Tongue (tissue), 2 donors: ENCODE data around the gene SNPH. TPM values are rescaled to one million over a fixed set of nuclear protein-coding genes. Genes with fewer than 3 reads are reported as not detected.

Experiments
- DNase-seq: peaks from one replicate; pipeline ENCODE4 v3.0.0-alpha.2; 2015
- total RNA-seq: library from RNA; depleted of rRNA; stranded (reverse); fragments of >200 nt; gene quantifications from one replicate; pipeline ENCODE4 v1.2.3, GENCODE V29; 2014

Gene SNPH
- total RNA-seq, 1 donor from 2014 or later = 5.7 TPM

- no peak for DNase-seq
Measured at GRCh38 chr20:1307571-1307971, 41.5 kb downstream of the SNPH start.

DNA sequence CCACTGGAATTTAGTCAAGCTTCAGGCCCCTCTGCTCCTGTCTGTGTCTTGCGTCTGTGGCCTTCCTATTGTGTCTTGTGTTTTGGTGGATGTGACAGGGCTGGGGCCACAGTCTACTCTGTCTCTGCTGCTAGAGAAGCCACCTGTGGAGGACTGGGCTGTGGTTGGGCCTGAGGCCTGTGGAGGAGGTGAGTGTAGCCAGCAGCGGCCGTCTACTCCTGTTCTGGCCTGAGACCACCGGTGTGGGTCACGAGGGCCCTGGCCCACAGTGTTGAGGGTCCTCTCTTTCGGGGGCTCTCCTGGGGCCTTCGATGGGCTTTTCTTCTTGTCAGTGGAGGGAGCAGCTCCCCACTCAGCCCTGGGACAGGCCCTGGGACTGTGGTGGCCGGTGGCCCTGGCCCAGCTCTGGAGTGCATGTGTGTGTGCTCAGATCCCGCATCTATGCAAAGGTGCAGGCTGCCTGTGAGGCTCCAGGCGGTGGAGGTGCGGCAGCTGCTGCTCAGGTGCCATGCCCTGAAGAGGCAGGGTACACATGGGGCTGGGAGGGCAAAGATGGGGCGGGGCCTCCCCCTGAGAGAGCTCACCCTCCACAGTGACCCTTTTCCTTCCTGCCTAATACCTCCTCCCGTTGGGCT lies 42.1 kb downstream of the SNPH start:
- no peak for DNase-seq

DNA sequence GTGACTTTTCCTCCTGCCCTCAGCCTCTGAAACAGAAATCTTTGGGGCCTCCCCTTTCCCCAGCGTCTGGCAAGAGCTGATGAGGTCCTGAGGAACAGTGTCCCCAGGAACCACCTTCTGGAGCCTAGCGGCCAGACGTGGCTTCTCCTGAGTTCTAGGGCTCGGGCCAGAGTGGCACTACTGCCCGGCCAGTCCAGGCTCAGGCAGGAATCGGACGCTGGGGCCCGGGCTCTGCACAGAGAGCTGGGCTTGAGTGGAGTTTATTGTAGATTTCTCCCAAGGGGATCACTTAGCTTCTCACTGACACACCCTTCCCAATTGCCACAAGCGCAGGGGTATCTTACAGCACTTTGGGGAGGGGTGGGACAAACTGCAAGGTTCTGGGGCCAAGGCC lies 42.6 kb downstream of the SNPH start:
- no peak for DNase-seq

DNA sequence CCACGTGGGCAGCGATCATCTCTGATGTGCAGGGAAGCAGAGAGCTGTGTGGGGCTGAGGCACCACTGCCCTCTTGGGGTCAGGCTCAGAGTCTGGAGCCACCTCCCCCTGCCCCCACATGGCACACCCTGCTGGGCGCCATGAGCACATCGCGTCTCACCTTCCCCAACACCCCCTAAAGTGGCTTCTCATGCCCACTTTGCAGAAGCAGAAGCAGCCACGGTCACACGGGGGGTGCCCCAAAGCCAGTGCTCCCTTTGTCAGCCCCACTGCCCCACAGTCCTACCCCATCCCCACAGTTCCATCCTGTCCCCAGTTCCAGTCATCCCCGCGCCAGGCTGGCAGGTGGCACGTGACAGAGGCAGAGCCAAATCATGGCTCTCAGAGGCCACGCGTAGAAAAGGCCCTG lies 43.3 kb downstream of the SNPH start:
- no peak for DNase-seq

DNA sequence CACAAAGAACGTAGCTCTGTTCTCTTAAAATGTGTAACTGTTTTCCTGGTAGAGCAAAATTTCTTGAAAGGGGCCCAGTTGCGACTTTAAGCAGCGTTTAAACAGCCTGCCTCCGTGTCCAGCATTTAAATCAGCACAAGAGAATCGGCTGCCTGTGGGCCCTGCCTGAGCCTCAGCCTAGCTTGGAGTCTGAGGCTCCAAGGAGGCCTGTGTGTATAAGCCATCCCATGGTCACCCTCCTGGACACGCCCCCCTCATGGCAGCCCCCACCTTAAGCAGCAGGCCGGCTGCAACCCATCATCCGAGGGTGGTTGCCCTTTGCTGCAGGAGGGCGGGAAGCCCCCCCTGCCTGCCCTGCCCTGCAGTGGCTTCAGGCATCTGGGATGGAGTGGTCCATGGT lies 44.0 kb downstream of the SNPH start:
- DNase-seq = peak; percentile 24

DNA sequence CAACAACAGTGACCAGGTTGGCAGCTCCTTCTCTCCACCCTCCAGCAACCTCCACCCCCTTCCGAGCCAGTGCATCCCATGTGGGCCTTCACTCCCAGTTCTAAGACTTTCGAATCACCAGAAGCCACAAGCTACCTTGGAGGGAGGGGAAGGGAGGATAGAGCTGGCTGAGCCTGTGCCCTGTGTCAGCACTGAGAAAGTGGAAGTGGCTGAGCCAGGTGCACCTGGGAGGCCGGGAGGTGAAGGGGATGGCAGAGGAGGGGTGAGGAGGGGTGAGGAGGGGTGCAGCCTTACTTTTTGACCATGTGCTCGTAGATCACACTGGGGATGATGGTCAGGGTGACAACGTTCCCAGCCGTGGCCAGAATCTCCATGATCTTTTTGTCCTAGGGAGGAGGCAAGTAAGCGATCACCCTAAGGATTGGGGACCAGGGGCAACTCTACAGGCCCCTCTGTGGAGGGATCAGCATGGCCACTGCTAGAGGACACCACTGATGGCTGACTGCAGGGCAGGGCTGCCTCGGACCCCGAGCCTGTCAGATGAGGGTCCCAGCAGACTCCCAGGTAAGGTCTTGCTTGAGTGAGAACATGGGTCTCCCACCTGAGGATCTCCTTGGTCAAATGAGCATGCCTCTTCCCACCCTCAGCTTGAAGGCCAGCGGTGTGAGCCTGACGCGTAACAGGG lies 44.6 kb downstream of the SNPH start:
- no peak for DNase-seq

GRCh38 chr20:1312308-1312707 lies 46.2 kb downstream of the SNPH start:
- DNase-seq = no peak

GRCh38 chr20:1312904-1313235 lies 46.8 kb downstream of the SNPH start:
- no peak for DNase-seq

GRCh38 chr20:1313236-1313964 lies 47.3 kb downstream of the SNPH start:
- peak; percentile 87 for DNase-seq

DNA sequence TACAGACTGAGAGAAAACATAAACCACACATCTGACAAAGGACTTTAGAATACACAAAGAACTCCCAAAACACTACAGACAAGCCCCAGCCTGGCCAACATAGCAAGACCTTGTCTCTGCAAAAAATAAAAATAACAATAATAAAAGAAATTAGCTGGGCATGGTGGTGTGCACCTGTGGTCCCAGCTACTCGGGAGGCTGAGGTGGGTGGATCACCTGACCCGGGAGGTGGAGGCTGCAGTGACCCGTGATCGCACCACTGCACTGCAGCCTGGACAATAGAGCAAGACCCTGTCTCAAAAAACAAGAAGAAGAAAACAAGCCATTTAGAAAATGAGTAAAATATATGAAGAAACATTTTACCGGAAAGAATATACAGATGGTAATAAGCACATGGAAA lies 49.7 kb downstream of the SNPH start:
- no peak for DNase-seq

GRCh38 chr20:1317545-1318255 lies 51.6 kb downstream of the SNPH start:
- no peak for DNase-seq

DNA sequence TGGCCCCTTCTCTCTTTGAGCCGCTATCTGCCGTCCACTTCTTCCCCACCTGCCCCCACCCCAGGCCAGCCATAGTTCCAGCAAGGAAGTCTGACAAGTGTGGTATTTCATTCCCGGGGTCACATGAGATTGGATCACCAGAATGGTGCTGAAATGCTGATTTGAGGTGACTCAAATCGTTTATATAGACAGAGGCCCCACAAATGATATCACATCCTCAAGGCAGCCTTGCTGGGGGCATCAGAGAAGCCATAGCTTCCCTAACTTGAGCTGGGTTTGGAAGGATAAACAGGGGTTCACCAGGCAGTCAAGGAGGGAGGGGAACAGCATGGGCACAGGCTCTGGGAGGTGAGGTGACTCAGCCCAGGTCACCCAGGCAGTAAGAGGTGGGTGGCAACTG lies 53.0 kb downstream of the SNPH start:
- no peak for DNase-seq

DNA sequence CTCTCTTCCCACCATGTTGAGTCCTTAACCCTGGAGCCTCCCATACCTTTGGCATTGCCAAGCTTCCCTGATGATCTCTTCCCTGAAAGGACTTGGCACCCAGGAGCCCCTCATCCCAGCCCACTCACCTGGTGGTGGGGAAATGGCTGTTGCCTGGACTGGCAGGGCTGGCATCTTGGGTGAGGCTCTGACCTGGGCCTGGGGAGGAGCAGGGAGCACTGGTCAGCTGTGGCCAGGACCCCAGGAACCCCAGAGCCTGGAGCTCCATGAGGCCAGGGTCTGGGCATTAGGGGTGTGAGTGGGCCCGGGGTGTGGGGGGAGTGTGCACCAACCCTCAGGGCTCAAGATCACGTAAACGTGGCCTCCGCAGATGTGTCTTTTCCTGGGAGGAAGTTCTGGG lies 53.4 kb downstream of the SNPH start:
- no peak for DNase-seq

DNA sequence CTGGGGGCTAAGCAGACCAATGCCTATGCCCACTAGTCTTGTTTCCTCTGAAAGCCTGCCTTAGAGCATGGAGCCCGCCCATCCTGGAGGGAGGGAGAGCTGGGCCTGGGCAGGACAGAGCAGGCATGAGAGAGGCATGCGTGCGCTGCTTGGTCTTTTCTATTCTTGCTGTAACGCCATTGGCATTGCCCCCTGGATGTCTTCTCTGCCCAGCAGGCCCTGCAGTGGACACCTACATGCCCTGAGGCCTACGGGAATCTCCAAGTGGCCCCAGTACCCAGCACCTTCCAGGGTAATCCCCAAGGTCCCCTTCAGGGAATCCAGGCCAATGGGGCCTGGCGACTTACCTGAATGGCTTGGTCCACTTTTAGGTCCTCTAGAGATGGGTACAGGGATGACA lies 53.9 kb downstream of the SNPH start:
- no peak for DNase-seq

GRCh38 chr20:1320902-1321653 lies 55.0 kb downstream of the SNPH start:
- no peak for DNase-seq

DNA sequence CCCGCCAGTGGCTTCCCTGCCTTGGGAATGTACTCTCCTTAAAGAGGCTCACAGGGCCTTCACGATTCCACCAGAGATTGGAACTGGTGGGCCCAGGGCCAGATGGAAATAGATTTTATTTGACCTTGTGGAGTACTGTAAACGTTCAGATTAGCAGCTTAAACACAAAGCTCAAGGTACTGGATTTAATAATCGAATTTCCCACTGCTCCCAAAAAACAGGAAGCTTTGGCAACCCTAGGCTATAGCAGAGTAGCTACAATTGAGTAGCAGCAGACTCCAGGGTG lies 55.5 kb downstream of the SNPH start:
- no peak for DNase-seq

DNA sequence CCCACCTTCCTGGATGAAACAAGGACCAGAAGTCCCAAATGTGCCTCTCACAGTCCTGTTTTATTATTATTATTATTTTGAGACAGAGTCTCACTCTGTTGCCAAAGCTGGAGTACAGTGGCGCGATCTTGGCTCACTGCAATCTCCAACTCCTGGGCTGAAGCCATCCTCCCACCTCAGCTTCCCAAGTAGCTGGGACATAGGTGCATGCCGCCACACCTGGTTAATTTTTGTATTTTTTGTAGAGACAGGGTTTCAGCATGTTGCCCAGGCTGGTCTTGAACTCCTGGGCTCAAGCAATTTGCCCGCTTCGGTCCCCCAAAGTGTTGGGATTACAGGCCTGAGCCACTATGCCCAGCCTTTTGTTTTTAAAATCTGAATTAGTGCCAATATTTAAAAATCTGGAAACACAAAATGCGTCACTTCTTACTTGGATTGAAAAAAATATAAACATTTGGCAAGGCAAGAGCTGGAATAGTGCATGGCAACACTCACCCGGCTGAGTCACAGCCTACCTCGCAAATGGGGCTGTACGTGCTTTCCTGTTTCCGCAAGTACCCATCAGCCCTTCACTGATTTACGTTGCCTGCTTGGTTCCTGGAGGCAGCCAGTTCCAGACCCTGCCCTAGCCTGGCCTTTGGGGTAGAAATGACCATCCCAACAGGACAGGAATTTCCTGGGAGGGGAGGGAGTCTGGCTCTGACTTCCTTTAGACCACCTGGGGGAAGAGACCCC lies 56.6 kb downstream of the SNPH start:
- no peak for DNase-seq

DNA sequence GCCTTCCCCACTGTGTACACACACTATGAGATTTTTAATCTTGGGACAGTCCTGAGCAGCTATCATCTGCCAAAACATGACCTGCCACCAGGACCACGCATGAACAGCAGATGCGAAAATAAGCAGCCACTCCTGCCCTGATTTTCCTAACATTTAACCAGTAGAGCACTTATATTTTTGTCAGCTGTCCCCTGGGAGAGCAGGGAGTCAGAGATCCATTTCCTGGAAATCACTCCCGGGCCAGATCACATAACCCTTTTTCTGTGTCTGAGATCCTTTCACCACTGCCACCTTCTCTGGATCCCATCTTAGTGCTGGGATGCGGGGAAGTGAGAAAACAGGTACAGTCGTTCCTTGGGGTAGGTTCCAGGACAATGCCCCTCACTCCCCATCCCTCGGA lies 57.2 kb downstream of the SNPH start:
- no peak for DNase-seq

GRCh38 chr20:1323830-1324597 lies 57.9 kb downstream of the SNPH start:
- no peak for DNase-seq

- DNase-seq = no peak
Measured at GRCh38 chr20:1324598-1325172, 58.6 kb downstream of the SNPH start.
